IgD-negative memory B cell (primary cell): ENCODE results near the gene FBXO21. TPM values are rescaled to one million over a fixed set of nuclear protein-coding genes. Genes with fewer than 3 reads are reported as not detected.
"Not testable (repeated sequence)": the region's sequence is repeated elsewhere in the genome, so short reads cannot be mapped to it uniquely, and the experiment has no call there.

Experiments
- H3K27ac Mint-ChIP-seq, 3 donors: one replicate each; pipeline ENCODE4 v1.8.0; 2020 to 2022; ENCODE audit warnings: mild to moderate bottlenecking in 3 of 3, mixed read lengths in 3 of 3, moderate library complexity in 1 of 3
- H3K27me3 Mint-ChIP-seq: one replicate; pipeline ENCODE4 v1.8.0; 2021; ENCODE audit warnings: mixed read lengths
- H3K36me3 Mint-ChIP-seq: one replicate; pipeline ENCODE4 v1.8.0; 2020; ENCODE audit warnings: mild to moderate bottlenecking, mixed read lengths
- H3K4me1 Mint-ChIP-seq, 3 donors: one replicate each; pipeline ENCODE4 v1.8.0; 2020 to 2022; ENCODE audit warnings: mixed read lengths in 3 of 3, mild to moderate bottlenecking in 1 of 3
- H3K4me3 Mint-ChIP-seq, 4 donors: one replicate each; pipeline ENCODE4 v1.8.0; 2020 to 2022; ENCODE audit warnings: mild to moderate bottlenecking in 4 of 4, mixed read lengths in 4 of 4, moderate library complexity in 3 of 4
- H3K9me3 Mint-ChIP-seq, 3 donors: one replicate each; pipeline ENCODE4 v1.8.0; 2020 to 2021; ENCODE audit warnings: mixed read lengths in 3 of 3, mild to moderate bottlenecking in 1 of 3
- polyA plus RNA-seq: library from polyadenylated mRNA; unstranded; fragments of 300-500 nt; fragmentation: Illumina TruSeq; gene quantifications from one replicate; pipeline ENCODE4 v1.2.3, GENCODE V29; 2021

FBXO21 gene
- 43.3 TPM for polyA plus RNA-seq

GRCh38 chr12:117190210-117190781 lies at the start of gene FBXO21:
Gene FBXO21, minus strand, starts transcription at chr12:117190470. Its CDS starts 14 bp downstream, at chr12:117190456.
- H3K27me3 Mint-ChIP-seq, result no peaks in the 10 kb centered on the region
- H3K36me3 Mint-ChIP-seq, result peaks cover 1% of the 10 kb centered on the region
- H3K4me3 Mint-ChIP-seq, result peak within 1 kb of the TSS; percentile 90 to 99 (median 98)
- peak within 1 kb of the TSS; percentile 71 to 95 (median 95) for H3K27ac Mint-ChIP-seq
- peaks cover 0 to 5% (median 2%) of the 10 kb centered on the region in 3 donors for H3K9me3 Mint-ChIP-seq
- peaks cover 17 to 21% (median 18%) of the 10 kb centered on the region in 3 donors for H3K4me1 Mint-ChIP-seq

DNA sequence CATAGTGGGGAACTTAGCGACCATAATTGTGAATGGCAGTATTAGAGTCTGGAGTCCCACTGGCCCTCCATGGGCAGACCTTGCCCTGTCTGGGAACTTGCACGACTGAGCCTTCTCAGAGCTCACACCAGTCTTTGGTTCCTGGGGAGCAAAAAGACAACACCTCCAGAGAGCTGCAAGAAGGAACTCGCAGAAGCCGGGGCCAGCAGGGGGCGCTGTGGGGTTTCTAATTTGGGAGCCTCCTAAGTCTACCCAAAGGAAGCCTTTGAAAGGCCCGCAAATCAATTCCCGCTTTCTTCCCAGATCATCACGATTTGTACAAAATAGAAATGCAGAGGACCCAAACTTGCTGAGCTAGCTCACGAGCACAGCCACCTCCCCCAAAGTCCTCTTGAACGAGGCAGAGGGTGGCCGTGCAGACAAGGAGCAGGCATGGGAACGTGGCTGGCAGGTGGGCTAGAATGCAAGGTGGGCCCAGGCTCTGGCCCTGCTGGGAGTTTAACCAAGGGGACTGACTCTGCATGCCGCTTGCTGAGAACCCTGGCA lies 46.3 kb upstream of the FBXO21 start:
- Mint-ChIP-seq H3K9me3 (peaks cover 0 to 3% (median 0%) of the 10 kb centered on the region in 3 donors), H3K27ac (no peak overlapping the region), H3K4me3 (no peak overlapping the region), H3K36me3 (no peaks in the 10 kb centered on the region), H3K4me1 (no peaks in the 10 kb centered on the region), H3K27me3 (peaks cover 19% of the 10 kb centered on the region)

GRCh38 chr12:117235261-117235660 lies 45.0 kb upstream of the FBXO21 start:
- H3K36me3 Mint-ChIP-seq, result no peaks in the 10 kb centered on the region

DNA sequence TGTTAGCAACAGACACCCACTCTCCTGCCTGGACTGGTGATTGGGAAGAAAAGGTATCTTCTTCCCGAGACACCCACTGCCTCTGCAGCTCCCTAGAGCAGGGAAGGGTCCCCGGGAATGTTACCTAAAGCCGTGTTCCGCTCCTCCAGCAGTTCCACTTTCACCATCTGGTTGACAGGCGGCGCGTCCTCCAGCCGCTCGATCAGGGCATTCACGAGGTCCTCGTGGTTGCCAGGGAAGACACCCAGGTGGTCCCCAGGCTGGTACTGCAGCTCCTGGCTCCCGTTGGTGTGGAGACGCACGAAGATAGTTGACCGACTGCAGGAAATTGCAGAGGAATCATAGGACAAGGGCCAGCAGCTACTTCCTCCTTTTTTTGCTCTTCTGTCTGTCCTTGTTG lies 44.2 kb upstream of the FBXO21 start:
- Mint-ChIP-seq H3K36me3 (no peaks in the 10 kb centered on the region), H3K9me3 (peaks cover 0 to 3% (median 0%) of the 10 kb centered on the region in 3 donors), H3K4me3 (no peak overlapping the region), H3K4me1 (no peaks in the 10 kb centered on the region), H3K27ac (no peak overlapping the region), H3K27me3 (peaks cover 19% of the 10 kb centered on the region)

More at GRCh38 chr12:117235261-117235660, 45.0 kb upstream of the FBXO21 start:
- peaks cover 0 to 3% (median 0%) of the 10 kb centered on the region in 3 donors for H3K9me3 Mint-ChIP-seq
- no peak overlapping the region for H3K4me3 Mint-ChIP-seq
- no peak overlapping the region for H3K27ac Mint-ChIP-seq
- H3K4me1 Mint-ChIP-seq, result no peaks in the 10 kb centered on the region
- H3K27me3 Mint-ChIP-seq, result peaks cover 19% of the 10 kb centered on the region

DNA sequence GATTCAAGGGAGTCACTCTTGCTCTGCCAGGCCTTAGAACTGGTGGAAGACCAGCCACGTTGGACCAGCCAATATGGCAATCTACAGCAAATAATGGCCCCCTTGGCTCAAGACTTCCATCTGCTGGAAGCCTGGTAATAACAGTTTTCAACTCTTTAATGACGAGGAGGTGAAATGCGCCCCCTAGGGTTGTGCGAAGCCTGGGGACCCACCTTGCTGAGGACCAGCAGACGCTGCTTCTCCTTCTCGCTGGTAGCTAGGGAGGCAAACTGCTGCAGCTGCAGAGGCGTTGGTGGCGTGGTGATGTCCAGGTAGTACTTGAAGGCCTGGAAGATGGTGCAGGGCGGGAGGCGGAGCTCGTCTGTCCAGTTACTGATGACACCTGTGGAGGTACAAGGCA lies 41.5 kb upstream of the FBXO21 start:
- no peaks in the 10 kb centered on the region for H3K4me1 Mint-ChIP-seq
- no peaks in the 10 kb centered on the region for H3K36me3 Mint-ChIP-seq
- H3K27ac Mint-ChIP-seq, result no peak overlapping the region
- peaks cover 0 to 3% (median 0%) of the 10 kb centered on the region in 3 donors for H3K9me3 Mint-ChIP-seq
- H3K4me3 Mint-ChIP-seq, result no peak overlapping the region
- H3K27me3 Mint-ChIP-seq, result peaks cover 30% of the 10 kb centered on the region

DNA sequence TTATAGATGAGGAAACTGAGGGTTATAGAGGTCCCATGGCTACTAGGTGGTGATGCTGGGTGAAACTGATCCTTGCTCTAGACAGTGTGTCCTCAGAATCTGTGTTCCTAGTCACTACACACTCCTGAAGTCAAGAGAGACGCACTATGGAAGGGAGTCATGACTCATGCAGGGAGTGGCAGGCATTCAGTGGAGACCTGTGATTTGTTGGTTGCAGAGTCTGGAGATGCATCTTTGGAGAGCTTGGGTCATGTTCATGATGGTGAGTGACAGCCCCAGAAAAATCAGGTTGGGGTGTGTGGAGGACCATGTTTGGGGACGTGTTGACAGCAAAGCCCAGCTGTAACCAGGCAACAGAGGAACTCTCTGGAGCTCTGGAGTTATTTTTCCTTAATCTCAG lies 38.0 kb upstream of the FBXO21 start:
- H3K36me3 Mint-ChIP-seq, result no peaks in the 10 kb centered on the region
- H3K9me3 Mint-ChIP-seq, result peaks cover 0 to 3% (median 0%) of the 10 kb centered on the region in 3 donors
- H3K4me3 Mint-ChIP-seq, result peak overlapping the region in 1 of 4 donors; percentile 35
- H3K27me3 Mint-ChIP-seq, result peaks cover 24% of the 10 kb centered on the region
- H3K4me1 Mint-ChIP-seq, result no peaks in the 10 kb centered on the region
- H3K27ac Mint-ChIP-seq, result peak overlapping the region in 1 of 3 donors; percentile 71

DNA sequence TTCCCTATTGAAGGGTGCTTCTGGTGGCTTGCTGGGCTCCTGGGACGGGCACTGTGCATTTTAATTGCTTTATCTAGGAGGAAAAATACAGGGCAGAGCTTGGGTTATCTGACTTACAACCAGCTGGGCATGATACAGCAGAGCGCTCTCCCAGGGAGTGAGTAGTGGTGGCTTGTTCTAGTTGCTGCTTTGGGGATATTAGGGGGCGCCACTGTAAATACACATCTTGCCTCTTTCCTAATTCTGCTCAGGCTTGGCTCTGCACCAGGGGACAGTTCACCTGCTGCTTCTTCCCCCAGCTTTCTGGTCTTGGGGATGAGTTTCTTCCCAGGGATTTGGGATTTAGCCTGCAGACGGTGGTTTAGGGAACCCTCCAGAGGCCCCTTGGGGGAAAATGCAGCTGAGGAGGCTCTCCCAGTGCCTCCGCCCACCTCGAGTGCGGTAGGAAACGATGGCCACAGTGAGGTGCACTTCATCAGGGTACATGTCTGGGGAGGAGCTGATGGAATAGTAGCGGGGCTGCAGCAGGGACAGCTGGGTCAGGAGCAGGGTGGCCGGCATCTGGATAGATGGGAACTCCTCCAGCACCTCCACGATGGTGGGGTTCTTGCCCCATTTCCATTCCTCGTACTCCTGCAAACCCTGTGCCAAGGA lies 36.9 kb upstream of the FBXO21 start:
- peaks cover 20% of the 10 kb centered on the region for H3K27me3 Mint-ChIP-seq
- H3K27ac Mint-ChIP-seq, result peak overlapping the region in 1 of 3 donors; percentile 71

GRCh38 chr12:117226505-117226904 lies 36.2 kb upstream of the FBXO21 start:
- H3K27ac Mint-ChIP-seq, result no peak overlapping the region
- H3K4me1 Mint-ChIP-seq, result no peaks in the 10 kb centered on the region
- peaks cover 17% of the 10 kb centered on the region for H3K27me3 Mint-ChIP-seq
- H3K36me3 Mint-ChIP-seq, result no peaks in the 10 kb centered on the region
- no peak overlapping the region for H3K4me3 Mint-ChIP-seq
- no peaks in the 10 kb centered on the region for H3K9me3 Mint-ChIP-seq

More for the DNA sequence above, 36.9 kb upstream of the FBXO21 start:
- Mint-ChIP-seq H3K36me3 (no peaks in the 10 kb centered on the region), H3K9me3 (peaks cover 0 to 3% (median 0%) of the 10 kb centered on the region in 3 donors), H3K4me1 (no peaks in the 10 kb centered on the region), H3K4me3 (no peak overlapping the region)

- peaks cover 17% of the 10 kb centered on the region for H3K27me3 Mint-ChIP-seq
- H3K9me3 Mint-ChIP-seq, result no peaks in the 10 kb centered on the region
- no peak overlapping the region for H3K4me3 Mint-ChIP-seq
- no peaks in the 10 kb centered on the region for H3K36me3 Mint-ChIP-seq
- H3K4me1 Mint-ChIP-seq, result no peaks in the 10 kb centered on the region
- H3K27ac Mint-ChIP-seq, result no peak overlapping the region
Measured at GRCh38 chr12:117225179-117225578, 34.9 kb upstream of the FBXO21 start.

- not testable (repeated sequence) for H3K36me3 Mint-ChIP-seq, H3K27me3 Mint-ChIP-seq, H3K4me1 Mint-ChIP-seq, H3K9me3 Mint-ChIP-seq, H3K27ac Mint-ChIP-seq, H3K4me3 Mint-ChIP-seq
Measured at GRCh38 chr12:117220947-117221346, 30.7 kb upstream of the FBXO21 start.

GRCh38 chr12:117218149-117218548 lies 27.9 kb upstream of the FBXO21 start:
- no peaks in the 10 kb centered on the region for H3K9me3 Mint-ChIP-seq
- peaks cover 2% of the 10 kb centered on the region for H3K36me3 Mint-ChIP-seq
- no peak overlapping the region for H3K4me3 Mint-ChIP-seq
- H3K27me3 Mint-ChIP-seq, result peaks cover 9% of the 10 kb centered on the region
- H3K27ac Mint-ChIP-seq, result no peak overlapping the region
- H3K4me1 Mint-ChIP-seq, result no peaks in the 10 kb centered on the region

- Mint-ChIP-seq H3K27ac (no peak overlapping the region), H3K4me3 (no peak overlapping the region), H3K9me3 (no peaks in the 10 kb centered on the region), H3K27me3 (peaks cover 9% of the 10 kb centered on the region), H3K4me1 (no peaks in the 10 kb centered on the region), H3K36me3 (peaks cover 2% of the 10 kb centered on the region)
Measured at GRCh38 chr12:117216686-117217085, 26.4 kb upstream of the FBXO21 start.

- Mint-ChIP-seq H3K27me3 (peaks cover 9% of the 10 kb centered on the region), H3K36me3 (peaks cover 2% of the 10 kb centered on the region), H3K4me3 (no peak overlapping the region), H3K27ac (no peak overlapping the region), H3K4me1 (no peaks in the 10 kb centered on the region), H3K9me3 (no peaks in the 10 kb centered on the region)
Measured at GRCh38 chr12:117214797-117215196, 24.5 kb upstream of the FBXO21 start.

DNA sequence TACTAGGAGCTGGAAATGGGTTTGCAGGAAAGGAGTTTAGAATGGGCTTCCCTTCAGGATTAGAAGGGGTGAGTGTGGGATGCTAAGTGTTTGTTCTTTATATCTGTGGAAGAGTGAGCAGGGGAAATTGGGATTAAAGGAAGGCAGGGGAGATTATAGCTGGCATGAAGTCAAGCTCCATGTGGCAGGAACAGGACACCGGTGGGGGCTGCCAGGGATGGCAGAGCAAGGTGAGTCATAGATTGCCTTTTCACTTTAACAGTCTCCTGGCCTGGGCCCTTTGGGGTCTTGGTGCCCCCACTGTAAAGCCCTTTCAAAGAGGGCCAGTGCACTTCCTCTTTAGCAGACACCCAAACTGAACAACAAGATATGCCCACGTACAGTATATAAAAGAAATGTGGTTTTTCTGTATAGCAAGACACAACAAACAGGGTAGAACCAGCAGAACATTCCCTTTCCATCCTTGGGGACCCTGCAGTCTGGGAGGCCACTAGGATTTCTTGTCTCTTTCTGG lies 23.1 kb upstream of the FBXO21 start:
- Mint-ChIP-seq H3K27ac (no peak overlapping the region), H3K4me3 (no peak overlapping the region), H3K9me3 (no peaks in the 10 kb centered on the region), H3K4me1 (no peaks in the 10 kb centered on the region), H3K36me3 (peaks cover 2% of the 10 kb centered on the region), H3K27me3 (peaks cover 8% of the 10 kb centered on the region)

DNA sequence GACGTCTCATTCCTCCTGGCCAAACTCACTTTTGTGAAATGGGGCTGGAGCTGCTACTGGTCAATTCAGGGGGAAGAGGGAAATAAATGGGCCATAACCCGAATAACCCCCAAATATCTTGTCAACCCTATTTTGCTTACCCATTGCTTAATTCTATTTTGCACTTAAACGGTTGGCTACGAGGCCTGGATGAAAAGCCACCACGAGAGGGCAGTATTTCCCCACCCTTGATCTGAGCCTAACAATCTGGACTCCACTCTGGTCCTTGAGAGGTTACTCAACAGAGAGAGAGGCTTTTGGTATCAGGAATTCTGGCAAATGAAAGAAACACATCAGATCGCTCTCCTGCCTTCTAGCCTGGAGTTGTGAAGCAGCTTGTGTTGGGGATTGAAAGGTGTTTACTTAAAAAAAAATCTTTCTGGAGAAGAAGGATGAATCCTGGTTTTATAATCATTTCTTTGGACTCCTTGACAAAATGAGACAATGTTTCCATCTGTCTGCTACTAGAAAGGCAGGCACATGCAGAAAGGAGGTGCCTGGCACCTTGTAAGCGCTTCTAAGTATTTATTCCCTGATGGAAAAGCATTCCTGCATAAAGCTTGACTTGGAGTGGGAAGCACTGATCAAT lies 22.4 kb upstream of the FBXO21 start:
- Mint-ChIP-seq H3K36me3 (peaks cover 2% of the 10 kb centered on the region), H3K27ac (peak overlapping the region in 1 of 3 donors; percentile 80), H3K9me3 (no peaks in the 10 kb centered on the region), H3K27me3 (peaks cover 13% of the 10 kb centered on the region), H3K4me1 (no peaks in the 10 kb centered on the region), H3K4me3 (no peak overlapping the region)
